ENCODE measurements around the gene HGS.

GRCh38 chr17:81688616-81689015 lies 4.8 kb downstream of the HGS start:
- no peak for TF ChIP-seq POLR2A (IDR thresholded peaks at IDR 0.05)
- TF ChIP-seq CTCF (IDR thresholded peaks at IDR 0.05): no peak

Data from thyroid gland (tissue), 4 donors.